ENCODE data around the gene MAGI1. TPM values are rescaled to one million over a fixed set of nuclear protein-coding genes. Genes with fewer than 3 reads are reported as not detected.

Gene MAGI1
- total RNA-seq, 1 donor from 2014 or later, result 47.1 TPM

- H3K36me3 ChIP-seq, result no peaks in the 10 kb centered on the region
- no peak for DNase-seq (ENCODE audit: extremely low spot score in 2 of 2)
- H3K4me1 ChIP-seq, result no peaks in the 10 kb centered on the region
- intact Hi-C loops (cut with DNase I), result no loop called here
- H3K27me3 ChIP-seq, result no peaks in the 10 kb centered on the region
- no peak for TF ChIP-seq POLR2AphosphoS5 (IDR thresholded peaks at IDR 0.05; ENCODE audit: insufficient read depth in 1 of 2, low read depth in 1 of 2)
- no peak for TF ChIP-seq CTCF (IDR thresholded peaks at IDR 0.05)
- no peak for TF ChIP-seq POLR2A (IDR thresholded peaks at IDR 0.05)
- H3K9me3 ChIP-seq, result no peaks in the 10 kb centered on the region
- H3K27ac ChIP-seq, result no peak overlapping the region
- no peak overlapping the region for H3K4me3 ChIP-seq
Observed at GRCh38 chr3:65761446-65762234, 277.1 kb downstream of the MAGI1 start.

- no peaks in the 10 kb centered on the region for H3K4me1 ChIP-seq
- intact Hi-C loops (cut with DNase I), result no loop called here
- H3K9me3 ChIP-seq, result no peaks in the 10 kb centered on the region
- no peak for DNase-seq (ENCODE audit: extremely low spot score in 2 of 2)
- no peaks in the 10 kb centered on the region for H3K27me3 ChIP-seq
- no peak for TF ChIP-seq CTCF (IDR thresholded peaks at IDR 0.05)
- no peak for TF ChIP-seq POLR2AphosphoS5 (IDR thresholded peaks at IDR 0.05; ENCODE audit: insufficient read depth in 1 of 2, low read depth in 1 of 2)
- H3K27ac ChIP-seq, result no peak overlapping the region
- H3K36me3 ChIP-seq, result no peaks in the 10 kb centered on the region
- no peak overlapping the region for H3K4me3 ChIP-seq
Observed at GRCh38 chr3:65758876-65759598, 279.7 kb downstream of the MAGI1 start.

GRCh38 chr3:65758438-65758837, 280.3 kb downstream of the MAGI1 start:
- no peaks in the 10 kb centered on the region for H3K4me1 ChIP-seq
- H3K27me3 ChIP-seq, result no peaks in the 10 kb centered on the region
- DNase-seq (ENCODE audit: extremely low spot score in 2 of 2), result no peak
- no peak overlapping the region for H3K4me3 ChIP-seq
- TF ChIP-seq CTCF (IDR thresholded peaks at IDR 0.05), result no peak
- TF ChIP-seq POLR2AphosphoS5 (IDR thresholded peaks at IDR 0.05; ENCODE audit: insufficient read depth in 1 of 2, low read depth in 1 of 2), result no peak
- no peak for TF ChIP-seq POLR2A (IDR thresholded peaks at IDR 0.05)
- H3K36me3 ChIP-seq, result no peaks in the 10 kb centered on the region
- intact Hi-C loops (cut with DNase I), result no loop called here
- no peak overlapping the region for H3K27ac ChIP-seq
- H3K9me3 ChIP-seq, result no peaks in the 10 kb centered on the region

- no peaks in the 10 kb centered on the region for H3K4me1 ChIP-seq
- H3K4me3 ChIP-seq, result no peak overlapping the region
- no peak for DNase-seq (ENCODE audit: extremely low spot score in 2 of 2)
- H3K9me3 ChIP-seq, result no peaks in the 10 kb centered on the region
- intact Hi-C loops (cut with DNase I), result no loop called here
- TF ChIP-seq POLR2A (IDR thresholded peaks at IDR 0.05) (no peak), CTCF (IDR thresholded peaks at IDR 0.05) (no peak), POLR2AphosphoS5 (IDR thresholded peaks at IDR 0.05; ENCODE audit: insufficient read depth in 1 of 2, low read depth in 1 of 2) (no peak)
- H3K27me3 ChIP-seq, result no peaks in the 10 kb centered on the region
- no peaks in the 10 kb centered on the region for H3K36me3 ChIP-seq
- H3K27ac ChIP-seq, result no peak overlapping the region
Observed at GRCh38 chr3:65752636-65753035, 286.1 kb downstream of the MAGI1 start.

All from vagina (tissue), 2 donors.